ENCODE measurements around the gene CASK. TPM values are rescaled to one million over a fixed set of nuclear protein-coding genes. Genes with fewer than 3 reads are reported as not detected.

CASK gene
- total RNA-seq, 1 donor from 2014 or later, result 87.2 TPM

- DNase-seq, result no peak
These were observed 10.4 kb downstream of the CASK start for GRCh38 chrX:41912923-41913322.

- no peak for DNase-seq
These were observed 14.3 kb downstream of the CASK start for GRCh38 chrX:41909068-41909467.

- no peak for DNase-seq
These were observed 16.7 kb downstream of the CASK start for GRCh38 chrX:41906515-41907187.

GRCh38 chrX:41903544-41903943, 19.8 kb downstream of the CASK start:
- DNase-seq, result no peak

- DNase-seq, result no peak
These were observed 23.0 kb downstream of the CASK start for GRCh38 chrX:41900321-41900720.

- no peak for DNase-seq
These were observed 27.5 kb downstream of the CASK start for GRCh38 chrX:41895826-41896225.

- DNase-seq, result no peak
These were observed 33.3 kb downstream of the CASK start for GRCh38 chrX:41890026-41890423.

GRCh38 chrX:41889317-41890025, 33.9 kb downstream of the CASK start:
- DNase-seq, result no peak

GRCh38 chrX:41887691-41888090, 35.7 kb downstream of the CASK start:
- DNase-seq, result no peak

GRCh38 chrX:41885724-41886123, 37.6 kb downstream of the CASK start:
- no peak for DNase-seq

- no peak for DNase-seq
These were observed 42.2 kb downstream of the CASK start for GRCh38 chrX:41881166-41881565.

GRCh38 chrX:41877167-41877566, 46.2 kb downstream of the CASK start:
- DNase-seq, result no peak

GRCh38 chrX:41875142-41875541, 48.2 kb downstream of the CASK start:
- no peak for DNase-seq

GRCh38 chrX:41870719-41871151, 52.6 kb downstream of the CASK start:
- no peak for DNase-seq

GRCh38 chrX:41868392-41868977, 54.9 kb downstream of the CASK start:
- DNase-seq, result no peak

- DNase-seq, result no peak
These were observed 59.8 kb downstream of the CASK start for GRCh38 chrX:41863343-41864203.

- DNase-seq, result no peak
These were observed 60.7 kb downstream of the CASK start for GRCh38 chrX:41862562-41863184.

- DNase-seq, result no peak
These were observed 65.1 kb downstream of the CASK start for GRCh38 chrX:41858161-41858775.

GRCh38 chrX:41857670-41858069, 65.7 kb downstream of the CASK start:
- no peak for DNase-seq

- no peak for DNase-seq
These were observed 76.6 kb downstream of the CASK start for GRCh38 chrX:41846714-41847113.

- no peak for DNase-seq
These were observed 85.9 kb downstream of the CASK start for GRCh38 chrX:41837270-41837944.
